HEK293 (cell line): Measurements from ENCODE around the gene TTC39C.

ENCODE experiments used
- CTCF ChIA-PET: fragments of 350-600 bp; formaldehyde crosslinking; extraction: SDS; loops from one replicate; lab custom pipeline; 2021; ENCODE audit warnings: antibody characterized with exemption; lab: Yijun Ruan, JAX
- POLR2A ChIA-PET: fragments of 300-600 bp; formaldehyde crosslinking; extraction: SDS; loops from one replicate; lab custom pipeline; 2020; ENCODE audit warnings: antibody characterized with exemption, inconsistent platforms; lab: Yijun Ruan, JAX
- H3K27ac ChIP-seq: fragments of 200-500 bp; sonication (Bioruptor generic); 2 replicates; pipeline ENCODE4 v1.5.1; 2014; ENCODE audit warnings: low read depth, low read length, control low read depth, inconsistent platforms; ENCODE audit errors: extremely low read depth
- H3K36me3 ChIP-seq, 2 experiments: fragments of 200-500 bp in 1 of 2; sonication (Bioruptor generic) in 1 of 2; 1 replicate in 1 of 2; 2 replicates in 1 of 2; pipeline ENCODE4 v1.5.1; 2014 to 2017; ENCODE audit warnings: inconsistent platforms in 2 of 2, low read length in 2 of 2; ENCODE audit not compliant: control insufficient read depth in 2 of 2, insufficient read depth in 1 of 2
- H3K4me1 ChIP-seq: fragments of 200-500 bp; sonication (Bioruptor generic); 2 replicates; pipeline ENCODE4 v1.5.1; 2014; ENCODE audit warnings: mild to moderate bottlenecking, low read length, inconsistent platforms; ENCODE audit not compliant: control insufficient read depth, insufficient read depth
- H3K4me3 ChIP-seq: 2 replicates; pipeline ENCODE4 v1.5.1; 2011; ENCODE audit warnings: low read depth, mild to moderate bottlenecking, control low read depth, low read length, moderate library complexity
- H3K9me3 ChIP-seq: fragments of 200-500 bp; sonication (Bioruptor generic); 2 replicates; pipeline ENCODE4 v1.5.1; 2014; ENCODE audit warnings: low read depth, low read length, inconsistent platforms; ENCODE audit not compliant: control insufficient read depth, insufficient read depth
- GLIS1 ChIP-seq: fragments of 450-650 bp; formaldehyde crosslinking; IDR thresholded peaks from 2 replicates; pipeline ENCODE4 v1.5.1; 2016; ENCODE audit warnings: missing biosample characterization, missing genetic modification characterization
- IKZF3 ChIP-seq: fragments of 450-650 bp; IDR thresholded peaks from 2 replicates; pipeline ENCODE4 v1.5.0; 2018; ENCODE audit warnings: missing biosample characterization, mild to moderate bottlenecking, missing genetic modification characterization, moderate library complexity
- KLF10 ChIP-seq: fragments of 450-650 bp; IDR thresholded peaks from 2 replicates; pipeline ENCODE4 v1.5.1; 2018; ENCODE audit warnings: missing biosample characterization, mild to moderate bottlenecking, missing genetic modification characterization
- KLF7 ChIP-seq: fragments of 450-650 bp; formaldehyde crosslinking; IDR thresholded peaks from 2 replicates; pipeline ENCODE4 v1.5.1; 2016; ENCODE audit warnings: missing biosample characterization, missing genetic modification characterization, borderline replicate concordance
- KLF8 ChIP-seq: fragments of 450-650 bp; formaldehyde crosslinking; IDR thresholded peaks from 2 replicates; pipeline ENCODE4 v1.5.1; 2016; ENCODE audit warnings: missing biosample characterization, missing genetic modification characterization
- OVOL3 ChIP-seq: fragments of 450-650 bp; formaldehyde crosslinking; IDR thresholded peaks from 2 replicates; pipeline ENCODE4 v1.5.1; 2016; ENCODE audit warnings: missing biosample characterization, missing genetic modification characterization
- PRDM4 ChIP-seq: fragments of 450-650 bp; formaldehyde crosslinking; IDR thresholded peaks from 2 replicates; pipeline ENCODE4 v1.5.1; 2017; ENCODE audit warnings: missing biosample characterization, missing genetic modification characterization
- SP7 ChIP-seq: fragments of 450-650 bp; formaldehyde crosslinking; IDR thresholded peaks from 2 replicates; pipeline ENCODE4 v1.5.1; 2016; ENCODE audit warnings: missing biosample characterization, missing genetic modification characterization
- YY1 ChIP-seq: fragments of 450-650 bp; formaldehyde crosslinking; IDR thresholded peaks from 2 replicates; pipeline ENCODE4 v1.5.1; 2018; ENCODE audit warnings: missing biosample characterization, missing genetic modification characterization
- ZBTB11 ChIP-seq: fragments of 450-650 bp; formaldehyde crosslinking; conservative IDR thresholded peaks from 2 replicates; pipeline ENCODE4 v1.5.1; 2016; ENCODE audit warnings: low read depth, missing biosample characterization, missing genetic modification characterization
- ZBTB17 ChIP-seq: fragments of 450-650 bp; formaldehyde crosslinking; IDR thresholded peaks from 2 replicates; pipeline ENCODE4 v1.5.1; 2016; ENCODE audit warnings: missing biosample characterization, missing genetic modification characterization
- ZBTB44 ChIP-seq: fragments of 450-650 bp; IDR thresholded peaks from 2 replicates; pipeline ENCODE4 v1.5.1; 2018; ENCODE audit warnings: missing biosample characterization, mild to moderate bottlenecking, missing genetic modification characterization
- ZFHX2 ChIP-seq: fragments of 450-650 bp; formaldehyde crosslinking; conservative IDR thresholded peaks from 2 replicates; pipeline ENCODE4 v1.5.1; 2016; ENCODE audit warnings: missing biosample characterization, missing genetic modification characterization
- ZNF121 ChIP-seq: fragments of 450-650 bp; formaldehyde crosslinking; IDR thresholded peaks from 2 replicates; pipeline ENCODE4 v1.5.1; 2016; ENCODE audit warnings: missing biosample characterization, missing genetic modification characterization
- ZNF148 ChIP-seq: fragments of 450-650 bp; formaldehyde crosslinking; IDR thresholded peaks from 2 replicates; pipeline ENCODE4 v1.5.0; 2017; ENCODE audit warnings: missing biosample characterization, missing genetic modification characterization, borderline replicate concordance
- ZNF155 ChIP-seq: fragments of 450-650 bp; formaldehyde crosslinking; IDR thresholded peaks from 2 replicates; pipeline ENCODE4 v1.5.1; 2016; ENCODE audit warnings: missing biosample characterization, missing genetic modification characterization
- ZNF175 ChIP-seq: fragments of 450-650 bp; formaldehyde crosslinking; IDR thresholded peaks from 2 replicates; pipeline ENCODE4 v1.5.1; 2016; ENCODE audit warnings: missing biosample characterization, missing genetic modification characterization
- ZNF529 ChIP-seq: fragments of 450-650 bp; formaldehyde crosslinking; IDR thresholded peaks from 2 replicates; pipeline ENCODE4 v1.5.1; 2017; ENCODE audit warnings: missing genetic modification characterization, missing biosample characterization; ENCODE audit not compliant: insufficient replicate concordance
- ZNF600 ChIP-seq: fragments of 450-650 bp; formaldehyde crosslinking; IDR thresholded peaks from 2 replicates; pipeline ENCODE4 v1.5.1; 2016; ENCODE audit warnings: missing biosample characterization, missing genetic modification characterization
- ZNF624 ChIP-seq: fragments of 450-650 bp; formaldehyde crosslinking; IDR thresholded peaks from 2 replicates; pipeline ENCODE4 v1.5.1; 2017; ENCODE audit warnings: missing biosample characterization, missing genetic modification characterization

The TTC39C gene

GRCh38 chr18:23992089-23992940 lies 22.2 kb upstream of the TTC39C start:
- Histone ChIP-seq H3K4me1 (peaks cover 5% of the 10 kb centered on the region), H3K27ac (no peak overlapping the region), H3K4me3 (no peak overlapping the region), H3K36me3 (no peaks in the 10 kb centered on the region), H3K9me3 (no peaks in the 10 kb centered on the region)
- POLR2A ChIA-PET: no interaction called here
- CTCF ChIA-PET: interaction anchor here (0.6 kb wide), 1 partner anchor 228 kb away, joined by 3 read pairs; no protein-coding TSS in a partner anchor
- TF ChIP-seq OVOL3 (no peak), ZNF121 (tag by site-specific recombination) (no peak), ZFHX2 (tag by site-specific recombination) (no peak), ZBTB17 (0 out of 2 replicates have a peak, but pooled peaks have one; percentile 29), KLF7 (no peak), GLIS1 (tag by site-specific recombination) (0 out of 2 replicates have a peak, but pooled peaks have one; percentile 16), SP7 (peak; percentile 60; the same call in 1 of the 2 replicates), ZBTB44 (tag by site-specific recombination) (0 out of 2 replicates have a peak, but pooled peaks have one; percentile 35), ZNF624 (no peak)

- TF ChIP-seq PRDM4 (tag by site-specific recombination): no peak
- TF ChIP-seq ZNF148 (tag by site-specific recombination): no peak
- no peak for TF ChIP-seq KLF8 (tag by site-specific recombination)
- TF ChIP-seq ZBTB17: no peak
- no peak for TF ChIP-seq ZNF600 (tag by site-specific recombination)
- no peak for TF ChIP-seq ZNF175 (tag by site-specific recombination)
- TF ChIP-seq ZNF155 (tag by site-specific recombination): no peak
- TF ChIP-seq KLF10 (tag by site-specific recombination): no peak
- no peak for TF ChIP-seq ZBTB11 (tag by site-specific recombination)
- no peak for TF ChIP-seq YY1 (tag by site-specific recombination)
- TF ChIP-seq IKZF3 (tag by site-specific recombination): no peak
- TF ChIP-seq ZNF529 (tag by site-specific recombination): no peak
- Histone ChIP-seq H3K4me3 (no peak overlapping the region), H3K9me3 (no peaks in the 10 kb centered on the region), H3K27ac (no peak overlapping the region), H3K36me3 (no peaks in the 10 kb centered on the region), H3K4me1 (peaks cover 5% of the 10 kb centered on the region)
- ChIA-PET CTCF (interaction anchor here (0.6 kb wide), 1 partner anchor 228 kb away, joined by 3 read pairs; no protein-coding TSS in a partner anchor), POLR2A (no interaction called here)
These were observed 21.6 kb upstream of the TTC39C start for GRCh38 chr18:23992941-23993280.
